DND-41 (cell line): Measurements from ENCODE around the gene AUTS2.

Experiments used
- ATAC-seq: fragments of 200-7000 bp; cut with Tn5 transposase; 3 replicates; pipeline ENCODE4 v1.9.1; 2021; ENCODE audit warnings: low read depth; ENCODE audit not compliant: insufficient read depth
- DNase-seq: peaks from one replicate; pipeline ENCODE4 v3.0.0-alpha.2; 2020
- H2AFZ ChIP-seq: 2 replicates; pipeline ENCODE4 v1.6.0; 2012; ENCODE audit warnings: low read depth, low read length
- H3K27ac ChIP-seq: 2 replicates; pipeline ENCODE4 v1.5.1; 2012; ENCODE audit warnings: low read length, inconsistent platforms
- H3K27me3 ChIP-seq: fragments of 200-600 bp; sonication (generic); 2 replicates; pipeline ENCODE4 v1.6.0; 2012; ENCODE audit warnings: low read length, mild to moderate bottlenecking, inconsistent platforms; ENCODE audit not compliant: insufficient read depth, poor library complexity
- H3K36me3 ChIP-seq: 2 replicates; pipeline ENCODE4 v1.5.1; 2012; ENCODE audit warnings: low read length, inconsistent platforms; ENCODE audit not compliant: insufficient read depth
- H3K4me1 ChIP-seq: 2 replicates; pipeline ENCODE4 v1.5.1; 2012; ENCODE audit warnings: mild to moderate bottlenecking, low read length; ENCODE audit not compliant: insufficient read depth
- H3K4me2 ChIP-seq: 2 replicates; pipeline ENCODE4 v1.6.0; 2012; ENCODE audit warnings: mild to moderate bottlenecking, moderate library complexity, low read length, inconsistent platforms; ENCODE audit not compliant: insufficient read depth
- H3K4me3 ChIP-seq, 2 experiments: fragments of 200-600 bp in 1 of 2; shearing (Covaris generic) in 1 of 2; 2 replicates each; pipeline ENCODE4 v1.5.1; 2012 to 2016; ENCODE audit warnings: inconsistent platforms in 2 of 2, low read length in 2 of 2, mild to moderate bottlenecking in 2 of 2, low read depth in 1 of 2, moderate library complexity in 1 of 2
- H3K79me2 ChIP-seq: 2 replicates; pipeline ENCODE4 v1.6.0; 2012; ENCODE audit warnings: low read length, inconsistent platforms; ENCODE audit not compliant: insufficient read depth
- H3K9ac ChIP-seq: 2 replicates; pipeline ENCODE4 v1.6.0; 2012; ENCODE audit warnings: low read depth, mild to moderate bottlenecking, inconsistent platforms, low read length, moderate library complexity
- H3K9me3 ChIP-seq: 2 replicates; pipeline ENCODE4 v1.5.1; 2012; ENCODE audit warnings: low read length, moderate library complexity, mild to moderate bottlenecking, inconsistent platforms; ENCODE audit not compliant: insufficient read depth, severe bottlenecking
- H4K20me1 ChIP-seq: 2 replicates; pipeline ENCODE4 v1.6.0; 2012; ENCODE audit warnings: low read length; ENCODE audit not compliant: insufficient read depth
- EZH2 ChIP-seq: IDR thresholded peaks from 3 replicates; pipeline ENCODE4 v1.6.1; 2012; ENCODE audit warnings: borderline replicate concordance, low read depth, mild to moderate bottlenecking, moderate library complexity, low read length, inconsistent platforms; ENCODE audit not compliant: severe bottlenecking
- TF ChIP-seq, protein P1 (sequence below): IDR thresholded peaks from 2 replicates; pipeline ENCODE4 v1.5.1; 2012; ENCODE audit warnings: borderline replicate concordance, low read length, moderate library complexity, mild to moderate bottlenecking; ENCODE audit not compliant: poor library complexity, severe bottlenecking; ENCODE audit errors: extremely low read depth

Gene AUTS2

DNA sequence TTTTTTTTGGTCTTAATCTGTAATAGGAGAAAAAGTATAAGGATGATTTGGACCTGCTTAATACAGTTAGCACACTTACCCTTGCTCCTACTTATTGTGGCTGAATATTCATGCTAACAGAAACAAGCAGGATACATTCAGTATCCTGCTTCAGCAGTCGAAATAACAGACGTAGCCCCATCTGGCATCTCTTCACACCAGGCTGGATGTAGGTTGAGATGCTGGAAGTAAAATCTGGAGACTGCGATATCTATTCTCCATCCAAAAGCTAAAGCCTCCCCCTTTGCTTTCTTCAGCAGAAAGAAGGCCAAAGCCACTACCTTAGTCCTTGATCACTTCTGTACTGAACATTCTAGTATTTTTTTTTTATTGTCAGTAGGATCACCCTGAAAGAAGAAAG, 537.4 kb downstream of the AUTS2 start:
- H3K79me2 ChIP-seq: no peaks in the 10 kb centered on the region
- H3K27me3 ChIP-seq: no peaks in the 10 kb centered on the region
- DNase-seq (no peak), ATAC-seq (no peak)
- no peak overlapping the region for H3K4me3 ChIP-seq
- no peaks in the 10 kb centered on the region for H3K4me1 ChIP-seq
- H2AFZ ChIP-seq: no peak overlapping the region
- TF ChIP-seq, protein P1, sequence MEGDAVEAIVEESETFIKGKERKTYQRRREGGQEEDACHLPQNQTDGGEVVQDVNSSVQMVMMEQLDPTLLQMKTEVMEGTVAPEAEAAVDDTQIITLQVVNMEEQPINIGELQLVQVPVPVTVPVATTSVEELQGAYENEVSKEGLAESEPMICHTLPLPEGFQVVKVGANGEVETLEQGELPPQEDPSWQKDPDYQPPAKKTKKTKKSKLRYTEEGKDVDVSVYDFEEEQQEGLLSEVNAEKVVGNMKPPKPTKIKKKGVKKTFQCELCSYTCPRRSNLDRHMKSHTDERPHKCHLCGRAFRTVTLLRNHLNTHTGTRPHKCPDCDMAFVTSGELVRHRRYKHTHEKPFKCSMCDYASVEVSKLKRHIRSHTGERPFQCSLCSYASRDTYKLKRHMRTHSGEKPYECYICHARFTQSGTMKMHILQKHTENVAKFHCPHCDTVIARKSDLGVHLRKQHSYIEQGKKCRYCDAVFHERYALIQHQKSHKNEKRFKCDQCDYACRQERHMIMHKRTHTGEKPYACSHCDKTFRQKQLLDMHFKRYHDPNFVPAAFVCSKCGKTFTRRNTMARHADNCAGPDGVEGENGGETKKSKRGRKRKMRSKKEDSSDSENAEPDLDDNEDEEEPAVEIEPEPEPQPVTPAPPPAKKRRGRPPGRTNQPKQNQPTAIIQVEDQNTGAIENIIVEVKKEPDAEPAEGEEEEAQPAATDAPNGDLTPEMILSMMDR: no peak
- no peaks in the 10 kb centered on the region for H3K36me3 ChIP-seq
- no peak overlapping the region for H3K4me2 ChIP-seq
- no peak overlapping the region for H3K9ac ChIP-seq
- H4K20me1 ChIP-seq: no peaks in the 10 kb centered on the region
- no peaks in the 10 kb centered on the region for H3K9me3 ChIP-seq
- H3K27ac ChIP-seq: no peak overlapping the region

DNA sequence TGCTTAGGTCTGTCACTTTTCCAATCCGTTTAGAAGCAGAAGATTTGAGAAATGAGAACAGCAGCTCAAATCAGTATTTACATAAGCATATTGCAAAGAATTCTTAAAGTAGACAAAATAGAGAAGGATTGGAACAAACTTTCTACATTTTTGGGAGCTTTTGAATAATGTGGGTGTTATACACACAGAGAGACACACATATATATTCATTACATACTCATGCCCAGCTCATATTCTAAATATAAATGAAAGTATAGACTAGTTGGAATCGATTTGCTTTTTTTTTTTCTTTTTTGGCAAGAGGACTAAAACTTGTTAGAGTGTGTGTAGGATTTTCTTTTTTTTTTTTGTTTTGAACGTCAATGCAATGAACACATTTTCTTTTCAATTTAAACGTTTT, 538.9 kb downstream of the AUTS2 start:
- H3K4me1 ChIP-seq: no peaks in the 10 kb centered on the region
- H3K79me2 ChIP-seq: no peaks in the 10 kb centered on the region
- no peak overlapping the region for H3K4me3 ChIP-seq
- no peak overlapping the region for H2AFZ ChIP-seq
- no peak overlapping the region for H3K27ac ChIP-seq
- no peak for ATAC-seq
- H3K27me3 ChIP-seq: no peaks in the 10 kb centered on the region
- no peaks in the 10 kb centered on the region for H3K9me3 ChIP-seq
- H3K36me3 ChIP-seq: no peaks in the 10 kb centered on the region
- no peak overlapping the region for H3K4me2 ChIP-seq
- TF ChIP-seq, protein P1: no peak
- no peak for TF ChIP-seq EZH2
- no peak overlapping the region for H3K9ac ChIP-seq
- no peak for DNase-seq
- H4K20me1 ChIP-seq: no peaks in the 10 kb centered on the region

DNA sequence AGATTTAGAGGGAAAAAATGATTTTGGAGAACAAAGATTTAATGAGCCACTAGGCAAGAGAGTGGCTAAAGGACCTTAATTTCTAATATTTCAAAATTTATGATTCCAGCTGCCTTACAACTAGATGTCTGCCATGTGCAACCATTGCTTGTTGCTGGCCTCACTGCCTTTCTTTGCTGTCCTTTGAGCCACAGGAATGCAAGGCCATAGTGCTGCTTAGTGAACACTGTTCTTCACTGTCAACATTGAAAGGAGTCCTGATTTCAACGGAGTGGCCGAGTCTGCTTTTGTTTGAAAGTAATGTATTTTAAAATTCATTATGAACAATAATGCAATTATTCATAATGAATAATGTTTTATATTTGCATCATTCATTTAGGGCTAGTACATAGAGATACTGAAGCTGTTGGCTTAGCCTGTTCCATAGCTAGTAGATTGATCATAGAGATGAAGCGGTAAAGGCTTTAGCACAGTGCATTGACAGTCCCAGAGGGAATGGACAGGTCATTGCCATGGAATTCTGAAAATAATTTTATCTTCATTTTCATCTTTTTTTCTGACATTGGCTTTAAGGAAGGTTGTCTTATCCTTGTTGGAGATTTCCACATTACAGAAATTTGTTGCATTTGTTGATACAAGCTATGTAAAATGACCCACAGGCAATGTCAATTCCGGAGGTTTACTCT, 544.1 kb downstream of the AUTS2 start:
- DNase-seq: no peak
- Histone ChIP-seq H3K79me2 (no peaks in the 10 kb centered on the region), H2AFZ (no peak overlapping the region), H3K36me3 (no peaks in the 10 kb centered on the region), H4K20me1 (no peaks in the 10 kb centered on the region), H3K27ac (no peak overlapping the region), H3K27me3 (no peaks in the 10 kb centered on the region), H3K4me2 (no peak overlapping the region), H3K4me3 (no peak overlapping the region), H3K4me1 (no peaks in the 10 kb centered on the region), H3K9ac (no peak overlapping the region), H3K9me3 (no peaks in the 10 kb centered on the region)
- no peak for ATAC-seq
- no peak for TF ChIP-seq EZH2
- TF ChIP-seq, protein P1: no peak
